GM18502 (cell line): ENCODE results near the gene IP6K1.

ENCODE experiments used
- ATAC-seq: cut with Tn5 transposase; IDR thresholded peaks from one replicate; pipeline ENCODE4 v1.9.1; 2021; ENCODE audit warnings: mild to moderate bottlenecking; ENCODE audit not compliant: unreplicated experiment, poor library complexity

The IP6K1 gene

DNA sequence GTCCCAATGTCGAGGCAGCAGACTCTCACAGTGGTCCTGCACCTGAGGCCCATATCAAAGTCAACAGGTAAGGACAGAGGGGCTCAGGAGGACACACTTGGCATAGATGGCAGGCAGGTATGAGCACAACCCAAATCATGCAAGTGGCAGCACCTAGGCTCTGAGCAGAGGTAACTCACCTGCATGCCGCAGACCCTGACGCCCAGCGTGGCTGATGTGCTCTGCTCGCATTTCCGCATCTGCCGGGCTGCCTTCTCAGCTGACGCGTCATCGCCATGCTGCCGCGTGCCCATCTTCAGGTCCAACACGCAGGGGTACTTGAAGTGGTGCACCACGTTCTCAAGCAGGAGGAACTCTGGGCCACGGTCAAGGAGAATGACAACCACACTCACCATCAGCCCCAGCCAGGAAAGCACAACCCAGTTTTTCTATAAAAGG is 58.4 kb downstream of the IP6K1 start:
- ATAC-seq: no peak

DNA sequence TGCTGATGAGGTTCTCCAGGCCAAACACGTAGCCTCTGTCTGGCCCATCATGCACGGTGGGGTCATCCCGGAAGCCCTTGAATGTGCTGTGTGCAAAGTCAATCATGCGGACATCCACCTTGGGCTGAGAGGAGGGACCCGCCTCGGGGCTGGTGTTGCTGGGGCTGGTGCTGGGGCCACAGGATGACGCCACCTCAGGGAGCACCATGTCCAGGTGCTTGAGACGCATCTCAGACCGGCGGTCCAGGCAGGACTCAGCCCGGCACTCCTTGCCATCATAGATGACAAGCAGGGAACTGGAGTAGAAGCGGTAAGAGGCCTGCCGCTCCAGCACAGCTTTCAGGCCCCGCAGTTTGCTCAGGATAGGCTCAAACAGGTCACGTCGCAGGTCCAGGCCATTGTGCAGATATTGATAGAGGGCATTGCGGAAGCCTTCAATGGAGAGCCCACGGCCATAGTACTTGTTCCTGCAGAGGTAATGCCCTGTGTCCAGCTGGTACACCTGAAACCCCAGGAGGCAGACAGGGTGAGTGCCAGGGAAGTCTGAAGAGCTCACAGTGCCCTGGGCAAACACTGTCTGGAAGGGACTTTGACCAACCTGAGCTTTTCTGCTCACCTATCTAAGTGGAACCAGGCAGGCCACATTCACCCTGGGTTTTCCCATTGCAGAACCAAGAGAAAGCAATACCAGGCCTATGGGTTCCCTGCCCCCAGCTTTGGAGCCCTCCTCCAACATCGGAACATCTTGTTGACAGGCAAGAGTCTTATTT is 59.0 kb downstream of the IP6K1 start:
- no peak for ATAC-seq

DNA sequence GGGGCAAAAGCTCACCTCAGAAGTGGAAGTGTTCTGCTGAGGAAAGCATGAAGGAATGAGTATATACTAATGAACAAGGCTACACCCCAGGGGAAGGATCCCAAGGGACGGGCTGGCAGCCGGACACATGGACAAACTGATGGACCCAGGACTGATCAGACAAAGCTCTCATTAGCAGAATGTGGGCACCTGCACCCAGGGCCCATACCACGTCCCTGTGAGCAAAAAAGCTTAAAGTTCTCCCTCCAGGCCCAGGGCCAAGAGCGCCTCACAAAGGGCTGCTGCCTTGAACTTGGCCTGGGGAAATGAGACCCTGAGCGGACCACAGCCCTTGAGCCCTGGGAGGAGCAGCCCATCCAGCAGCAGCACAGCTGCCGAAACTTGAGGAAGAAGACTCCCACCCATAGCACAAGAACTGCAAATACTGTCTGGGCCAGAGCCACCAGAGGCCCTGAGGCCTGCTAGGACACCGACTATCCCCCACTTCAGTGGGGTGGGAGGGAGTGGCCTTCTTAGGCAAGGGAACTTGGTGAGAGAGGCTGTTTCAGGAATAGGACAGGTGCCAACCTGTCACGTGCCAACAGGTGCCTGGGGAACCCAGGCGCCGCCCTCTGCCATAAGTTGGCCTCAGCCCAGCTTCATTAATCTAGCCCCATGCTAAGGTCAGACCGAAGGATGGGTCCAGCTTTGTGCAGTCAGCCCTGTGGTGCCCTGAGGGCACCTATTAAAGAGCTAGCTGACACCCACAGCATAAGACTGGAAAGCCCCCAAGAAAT is 60.2 kb downstream of the IP6K1 start:
- ATAC-seq: no peak

DNA sequence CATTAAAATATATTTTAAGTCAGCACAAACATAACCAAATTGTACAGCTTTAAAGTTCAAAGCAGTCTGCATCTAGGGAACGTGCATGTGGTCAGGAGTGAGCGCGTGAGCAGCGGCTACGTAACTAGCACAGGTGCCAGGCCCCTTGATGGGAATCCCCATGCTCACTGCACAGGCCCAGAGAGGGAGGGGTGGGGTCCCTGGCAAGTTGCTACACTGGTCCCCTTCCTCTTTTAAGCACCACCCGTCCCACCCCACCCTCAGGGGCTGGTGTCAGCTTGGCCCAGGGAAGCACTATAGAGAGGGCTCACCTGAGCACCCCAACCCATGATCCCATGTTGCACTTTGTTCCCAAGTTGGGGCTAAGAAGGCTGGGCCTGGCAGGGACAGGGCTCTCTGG is 61.8 kb downstream of the IP6K1 start:
- no peak for ATAC-seq

DNA sequence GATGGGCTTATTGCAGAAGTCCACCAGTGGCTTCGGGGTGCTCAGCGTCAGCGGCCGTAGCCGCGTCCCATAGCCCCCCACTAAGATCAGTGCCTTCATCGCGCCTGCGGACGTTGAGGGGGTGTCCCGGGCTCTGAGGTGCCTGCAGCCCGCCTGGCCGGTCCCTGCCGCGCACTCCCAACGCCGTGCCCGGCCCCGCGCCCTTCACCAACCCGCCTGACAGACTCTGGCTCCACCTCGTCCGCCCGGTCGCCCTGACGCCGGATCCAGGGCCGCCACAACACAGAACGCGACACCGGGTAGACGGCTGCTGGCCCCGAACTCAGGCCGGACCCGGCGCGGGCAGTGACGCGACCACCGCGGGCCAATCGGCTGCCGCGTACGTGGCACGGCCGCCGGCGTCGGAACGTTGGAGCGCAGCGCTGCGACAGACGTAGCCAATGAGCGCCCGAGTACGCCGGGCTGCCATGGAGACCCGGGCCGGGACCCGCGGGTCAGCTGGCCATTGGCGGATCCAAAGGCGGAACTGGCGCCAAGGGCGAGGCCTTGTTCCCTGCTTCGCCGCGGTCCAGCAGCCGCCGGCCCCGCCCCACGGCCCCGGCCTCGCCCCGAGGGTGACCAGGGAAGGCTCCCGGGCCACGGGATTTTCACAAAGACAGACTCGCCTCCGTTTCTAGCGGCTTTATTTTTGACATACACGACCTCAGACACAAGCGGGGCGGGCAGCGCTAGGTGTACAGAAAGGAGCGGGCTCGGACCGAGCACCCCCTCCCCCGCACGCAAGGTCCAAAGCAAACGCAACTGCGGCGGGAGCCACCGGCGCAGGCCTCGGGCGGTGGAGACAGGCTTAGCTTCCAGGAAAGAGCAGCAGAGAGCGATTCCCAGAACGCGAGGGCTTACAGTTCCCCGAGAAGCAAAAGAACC is 62.5 kb downstream of the IP6K1 start, which contains the start of gene GMPPB:
TSS of gene GMPPB (minus strand) at position 324 of the 924 bp plus-strand sequence. CDS start at position 99, 225 bp downstream.
- peak; percentile 80 for ATAC-seq

DNA sequence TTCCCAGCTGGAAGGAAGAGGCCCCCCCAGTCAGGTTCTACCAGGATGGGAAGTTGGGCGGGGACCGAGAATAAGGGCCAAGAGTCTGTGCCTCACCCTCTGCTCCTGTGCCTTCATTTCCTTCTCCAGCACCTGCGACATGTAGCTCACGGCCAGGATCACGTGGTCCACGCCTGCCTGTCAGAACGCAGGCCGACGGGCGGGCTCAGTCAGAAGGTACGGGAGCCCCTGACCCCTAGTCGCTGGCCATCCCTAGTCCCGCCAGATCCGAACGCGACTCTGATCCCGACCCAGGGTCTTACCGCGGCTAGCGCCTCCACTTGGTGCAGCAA is 63.1 kb downstream of the IP6K1 start:
- ATAC-seq: no peak

DNA sequence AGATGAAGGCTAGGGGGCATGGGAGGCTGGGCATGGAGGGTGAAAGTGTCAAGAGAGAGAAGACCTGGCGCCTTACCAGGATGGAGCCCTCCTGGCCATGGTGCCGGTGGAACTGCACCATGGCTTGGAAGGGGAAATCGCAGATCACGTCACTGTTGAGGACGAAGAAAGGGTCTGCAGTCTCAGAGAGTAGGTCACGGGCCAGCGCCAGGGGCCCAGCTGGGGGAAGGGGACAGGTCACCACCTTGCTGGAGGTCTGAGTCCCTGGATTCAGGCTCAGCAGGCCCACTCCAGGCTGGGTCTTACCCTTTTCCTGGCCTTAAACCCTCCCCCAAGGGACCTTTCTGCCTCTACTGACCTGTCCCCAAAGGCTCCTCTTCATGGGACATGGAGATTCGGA is 63.4 kb downstream of the IP6K1 start:
- ATAC-seq: no peak

DNA sequence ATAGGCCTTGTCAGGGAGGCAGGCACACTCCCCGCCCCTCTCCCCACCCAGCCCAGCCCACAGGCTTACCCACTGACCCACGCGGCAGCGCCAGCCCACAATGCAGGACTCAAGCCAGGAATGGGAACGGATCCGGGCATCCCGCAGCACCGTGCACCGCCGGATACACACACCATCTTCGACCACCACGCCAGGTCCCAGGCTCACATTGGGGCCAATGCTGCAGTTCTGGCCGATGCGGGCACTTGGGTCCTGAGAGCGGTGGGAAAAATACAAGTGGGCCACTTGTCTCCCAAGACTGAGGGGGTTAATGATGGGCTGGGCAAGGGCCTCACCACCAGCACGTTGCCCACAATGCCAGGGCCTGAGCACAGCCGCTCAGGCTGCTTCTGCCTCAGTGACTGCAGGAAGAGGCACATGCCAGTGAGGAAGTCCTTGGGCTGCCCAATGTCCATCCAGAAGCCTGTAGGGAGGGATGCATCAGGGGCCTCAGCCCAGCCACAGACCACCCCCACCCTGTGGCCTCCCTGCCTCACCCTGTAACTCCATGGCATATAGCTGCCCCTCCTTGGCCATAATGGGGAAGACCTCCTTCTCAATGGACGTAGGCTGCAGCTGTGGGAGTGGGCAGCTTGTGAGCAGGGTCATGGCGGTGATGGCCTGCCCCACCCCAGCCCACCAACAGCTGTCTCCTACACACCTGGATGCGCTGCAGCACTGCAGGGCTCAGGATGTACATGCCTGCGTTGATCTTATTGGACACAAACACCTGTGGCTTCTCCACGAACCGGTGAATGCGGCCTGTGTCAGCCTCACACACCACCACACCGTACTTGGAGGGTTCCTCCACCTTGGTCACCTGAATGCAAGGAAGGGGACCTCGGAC is 64.2 kb downstream of the IP6K1 start:
- no peak for ATAC-seq

DNA sequence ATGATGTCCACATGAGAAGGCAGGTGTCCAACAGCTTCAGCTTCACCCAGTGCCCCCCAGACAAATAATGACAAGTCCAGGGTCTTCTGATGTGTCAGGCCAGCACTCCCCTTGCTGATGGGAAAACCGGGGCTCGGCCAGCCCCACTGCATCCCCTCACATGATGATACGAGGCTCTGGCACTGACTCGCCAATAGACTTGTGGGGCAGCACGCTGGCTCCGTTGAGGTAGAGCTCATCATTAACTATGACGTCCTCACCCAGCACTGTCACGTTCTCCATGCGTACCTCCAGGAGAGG is 64.8 kb downstream of the IP6K1 start:
- no peak for ATAC-seq

DNA sequence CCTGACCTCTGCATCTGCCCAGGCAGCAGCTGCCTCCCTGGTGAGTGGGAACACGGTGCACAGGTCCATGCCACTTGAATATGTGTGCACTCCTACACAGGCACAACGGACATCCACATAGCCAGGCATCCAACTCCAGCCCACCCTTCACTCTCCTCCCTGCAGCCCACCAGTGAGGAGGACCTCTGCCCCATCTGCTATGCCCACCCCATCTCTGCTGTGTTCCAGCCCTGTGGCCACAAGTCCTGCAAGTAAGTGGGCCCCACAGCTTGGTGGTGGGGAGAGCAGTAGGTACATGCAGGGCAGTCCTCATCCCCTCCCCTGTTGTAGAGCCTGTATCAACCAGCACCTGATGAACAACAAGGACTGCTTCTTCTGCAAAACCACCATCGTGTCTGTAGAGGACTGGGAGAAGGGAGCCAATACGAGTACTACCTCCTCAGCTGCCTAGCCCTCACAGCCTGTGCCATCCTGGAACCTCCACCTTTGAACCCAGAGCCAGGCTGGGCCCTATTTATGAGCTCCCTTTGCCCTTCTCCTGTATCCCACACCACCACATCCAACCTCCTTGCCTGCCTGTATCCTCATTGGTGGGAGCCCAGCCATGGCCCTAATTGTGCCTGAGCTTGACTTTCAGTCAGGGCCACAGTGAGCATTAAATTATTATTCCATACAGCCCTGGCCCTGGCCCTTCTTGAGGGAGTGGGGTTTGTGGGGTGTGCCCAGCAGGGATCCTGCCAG is 65.3 kb downstream of the IP6K1 start:
- no peak for ATAC-seq

DNA sequence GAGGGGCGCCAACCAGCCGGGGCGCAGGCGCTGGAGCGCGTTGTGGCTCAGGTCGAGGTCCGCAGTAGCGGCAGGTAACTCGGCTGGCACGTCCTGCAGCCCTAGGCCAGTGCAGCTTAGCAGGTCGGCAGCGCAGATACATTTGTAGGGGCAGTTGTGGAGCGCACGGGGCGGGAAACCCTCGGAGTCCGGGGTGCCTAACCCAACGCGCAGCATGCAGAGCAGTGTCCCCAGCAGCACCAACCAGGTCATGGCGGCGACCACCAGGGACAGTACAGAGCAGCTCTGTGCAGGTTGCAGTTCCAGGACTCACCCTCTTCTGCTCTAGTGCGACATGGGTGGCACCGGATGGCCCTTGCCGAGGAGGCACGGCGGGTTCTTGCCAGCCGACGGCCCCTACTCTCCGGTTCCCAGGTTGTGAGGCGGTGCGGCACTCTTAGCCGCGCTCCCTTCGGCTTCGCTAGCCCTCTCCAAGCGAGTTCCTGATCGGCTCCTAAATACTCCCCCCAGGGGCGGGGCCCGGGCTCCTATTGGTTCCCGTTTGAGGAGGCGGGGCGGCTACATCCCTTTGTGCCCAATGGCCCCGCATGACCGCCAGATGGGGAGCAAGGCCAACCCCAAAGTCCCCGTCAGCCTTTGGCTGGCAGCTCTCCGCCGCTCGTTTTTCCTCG is 67.0 kb downstream of the IP6K1 start, which contains the start of gene AMIGO3:
TSS of gene AMIGO3 (minus strand) at position 471 of the 671 bp plus-strand sequence. CDS start at position 252, 219 bp downstream.
- ATAC-seq: peak; percentile 51

DNA sequence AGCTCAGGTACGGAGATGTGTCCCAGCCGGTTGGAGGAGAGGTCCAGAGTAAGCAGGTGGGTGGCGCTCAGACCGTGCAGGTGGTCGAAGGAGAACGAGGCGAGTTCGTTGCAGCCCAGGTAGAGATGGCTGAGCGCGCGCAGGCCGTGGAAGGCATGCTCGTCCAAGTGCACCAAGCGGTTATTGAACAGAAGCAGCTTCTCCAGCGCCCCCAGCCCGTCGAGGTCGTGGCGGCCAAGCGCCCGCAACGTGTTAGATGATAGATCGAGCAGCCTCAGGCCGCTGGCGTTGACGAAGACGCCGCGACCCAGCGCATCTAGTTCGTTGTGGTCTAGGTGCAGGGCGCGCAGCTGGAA is 67.5 kb downstream of the IP6K1 start:
- no peak for ATAC-seq

DNA sequence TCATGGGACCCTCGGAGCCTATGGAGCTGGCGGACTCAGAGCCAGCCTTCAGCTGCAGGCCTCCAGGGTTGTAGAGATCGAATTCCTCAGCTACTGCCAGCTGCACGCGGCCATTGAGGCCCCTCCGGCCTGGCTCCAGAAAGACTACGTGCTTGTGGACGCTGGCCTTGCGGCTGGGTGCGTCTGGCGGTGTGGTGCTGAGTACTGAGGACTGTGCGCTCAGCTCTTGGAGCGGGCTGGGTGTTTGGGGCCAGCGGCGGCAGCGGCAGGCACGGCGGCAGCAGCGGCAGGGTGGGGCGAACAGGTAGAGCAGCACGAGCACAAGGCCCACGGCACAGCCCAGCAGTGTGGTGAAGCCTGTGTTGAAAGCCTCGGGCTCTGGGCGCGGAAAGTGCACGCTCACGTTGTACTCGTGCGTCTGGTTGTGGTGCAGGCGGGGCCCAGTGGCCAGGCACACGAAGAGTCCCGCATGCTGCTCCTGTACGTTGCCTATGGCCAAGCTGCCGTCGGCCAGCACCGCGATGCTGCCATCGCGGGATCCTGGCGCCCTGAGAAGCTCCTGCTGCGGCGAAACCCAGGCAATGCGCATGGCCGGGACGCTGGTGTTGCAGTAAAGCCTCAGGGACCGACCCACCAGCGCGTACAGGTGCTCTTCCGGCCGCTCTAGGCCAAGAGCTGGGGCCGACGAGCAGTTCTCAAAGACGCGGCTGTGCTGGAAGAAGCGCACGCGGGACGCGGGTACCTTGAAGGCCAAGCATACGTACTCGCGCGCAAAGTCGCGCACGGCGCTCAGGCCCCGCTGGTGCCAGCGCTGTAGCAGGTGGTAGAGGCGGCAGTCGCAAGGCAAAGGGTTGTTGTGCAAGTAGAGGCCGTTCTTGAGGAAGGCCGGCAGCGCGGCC is 68.1 kb downstream of the IP6K1 start:
- no peak for ATAC-seq

DNA sequence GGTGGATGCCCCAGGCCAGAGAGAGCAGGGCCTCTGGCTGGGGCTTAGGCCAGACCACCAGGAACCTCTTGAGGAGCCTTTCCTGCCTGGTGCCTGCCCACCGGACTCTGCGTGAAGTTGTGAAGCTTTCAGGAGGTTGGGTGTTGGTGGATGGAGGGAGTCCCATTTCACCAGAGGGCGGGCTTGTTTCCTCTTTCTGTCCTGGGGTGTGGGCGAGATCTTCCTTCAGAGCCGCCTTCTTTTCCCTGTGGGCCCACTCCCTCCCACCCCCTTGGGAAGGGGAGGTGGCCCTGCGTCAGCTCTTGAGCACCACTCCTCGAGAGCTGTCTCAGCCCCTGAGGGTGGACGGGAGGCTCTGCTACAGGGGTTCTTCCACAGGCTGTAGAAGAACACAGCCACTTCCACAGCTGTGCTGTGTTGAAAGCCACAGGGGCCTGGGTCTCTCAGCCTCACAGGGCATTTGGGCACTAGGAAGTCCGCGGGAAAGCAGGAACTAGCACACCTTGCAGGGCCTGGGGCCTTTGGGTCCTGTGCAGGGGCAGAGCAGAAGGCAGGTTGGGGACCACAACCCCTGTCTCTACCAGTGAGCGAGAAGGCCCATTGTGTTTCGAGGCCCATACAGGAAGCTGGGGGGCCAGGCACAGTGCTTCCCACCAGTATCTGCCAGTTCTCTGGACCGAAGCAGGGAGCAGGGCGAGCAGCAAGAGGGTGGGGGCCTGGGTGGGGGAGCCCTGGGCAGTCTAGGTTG is 69.0 kb downstream of the IP6K1 start:
- ATAC-seq: no peak

DNA sequence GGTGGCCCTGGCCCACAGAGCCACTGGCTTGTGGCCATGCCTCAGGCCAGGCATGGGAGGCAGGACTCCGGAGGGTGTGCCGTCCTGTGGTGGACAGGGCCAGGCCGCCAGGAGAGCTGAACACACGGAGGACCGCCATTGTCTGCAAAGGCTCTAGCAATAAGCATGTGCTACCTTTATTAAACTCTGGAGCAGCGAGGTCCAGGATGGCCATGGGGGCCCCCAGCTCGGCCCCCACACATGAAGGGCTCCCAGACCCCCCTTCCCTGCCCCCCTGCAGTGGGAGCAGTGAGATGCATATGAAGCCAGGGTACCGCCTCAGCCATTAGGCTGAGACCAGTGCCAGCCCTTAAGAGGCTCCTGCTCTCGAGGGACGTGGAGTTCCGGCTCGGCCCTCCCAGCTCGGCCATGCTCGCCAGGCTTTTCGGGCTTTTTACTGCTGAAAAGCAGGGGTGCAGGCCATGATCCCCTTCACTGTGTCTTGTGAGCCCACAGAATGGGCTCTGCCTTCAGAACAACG is 69.6 kb downstream of the IP6K1 start:
- no peak for ATAC-seq

DNA sequence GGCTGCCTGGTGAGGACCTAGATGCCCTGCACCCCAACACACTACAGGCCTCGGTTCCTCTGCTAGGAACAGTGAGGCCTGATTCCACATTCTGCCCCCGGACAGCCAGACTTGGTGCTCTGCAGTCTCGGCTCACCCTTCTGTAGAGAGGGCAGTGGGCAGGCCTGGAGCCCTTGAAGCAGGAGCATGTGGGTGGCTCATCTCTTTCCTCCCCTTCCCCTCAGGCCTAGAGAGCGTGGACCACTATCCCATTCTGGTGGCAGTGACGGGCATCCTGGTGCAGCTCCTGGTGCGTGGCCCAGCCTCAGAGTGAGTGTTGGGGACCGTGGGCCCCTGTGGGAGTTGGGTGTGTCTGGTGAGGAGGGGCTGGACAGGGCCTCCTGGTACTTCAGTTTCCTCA is 70.2 kb downstream of the IP6K1 start:
- no peak for ATAC-seq

DNA sequence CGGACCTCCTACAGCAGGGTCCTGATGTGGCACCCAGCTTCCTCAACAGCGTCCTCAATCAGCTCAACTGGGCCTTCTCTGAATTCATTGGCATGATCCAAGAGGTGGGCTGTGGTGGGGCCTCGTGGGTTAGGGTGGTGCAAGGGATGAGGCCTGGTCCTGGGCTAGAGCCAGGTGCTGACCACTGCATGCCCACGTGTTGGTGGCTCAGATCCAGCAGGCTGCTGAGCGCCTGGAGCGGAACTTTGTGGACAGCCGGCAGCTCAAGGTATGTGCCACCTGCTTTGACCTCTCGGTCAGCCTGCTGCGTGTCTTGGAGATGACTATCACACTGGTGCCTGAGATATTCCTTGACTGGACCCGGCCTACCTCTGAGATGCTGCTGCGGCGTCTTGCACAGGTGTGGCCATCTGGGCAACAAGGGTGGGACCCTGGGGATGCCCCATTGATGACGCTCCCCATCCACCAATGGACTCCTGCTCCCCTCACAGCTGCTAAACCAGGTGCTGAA is 70.7 kb downstream of the IP6K1 start:
- no peak for ATAC-seq
